PC-9 (cell line): ENCODE measurements around the gene TMEM30A. TPM values are rescaled to one million over a fixed set of nuclear protein-coding genes. Genes with fewer than 3 reads are reported as not detected.

Experiments
- Bru-seq: library from RNA; stranded (reverse); fragments of 400-500 nt; gene quantifications from one replicate; lab custom pipeline; 2021; lab: Mats Ljungman, UMichigan
- BruChase-seq, 2 experiments: library from RNA; stranded (reverse); fragments of 400-500 nt; gene quantifications; one replicate each; lab custom pipeline; 2021; lab: Mats Ljungman, UMichigan
- BruUV-seq: library from RNA; stranded (reverse); fragments of 400-500 nt; replicated peaks from 2 replicates; lab custom pipeline; 2021; lab: Mats Ljungman, UMichigan
- CTCF ChIA-PET: fragments of 300-600 bp; sonication (Branson Sonifier 250); formaldehyde crosslinking; loops from one replicate; lab custom pipeline; 2022; ENCODE audit warnings: antibody characterized with exemption; lab: Charles Lee
- POLR2A ChIA-PET: fragments of 300-600 bp; sonication (Branson Sonifier 250); formaldehyde crosslinking; loops from one replicate; lab custom pipeline; 2022; ENCODE audit warnings: antibody characterized with exemption; ENCODE audit not compliant: unreplicated experiment; lab: Charles Lee
- DNase-seq, 2 experiments: peaks; one replicate each; pipeline versions ENCODE4 v3.0.0 to v3.0.0-alpha.2; 2015 to 2022; ENCODE audit warnings: mixed read lengths in 1 of 2
- H2AFZ ChIP-seq: fragments of 200-600 bp; sonication (generic); 2 replicates; pipeline ENCODE4 v1.8.1; 2017; ENCODE audit warnings: antibody characterized with exemption
- H3F3A ChIP-seq: fragments of 200-600 bp; sonication (generic); 2 replicates; pipeline ENCODE4 v1.8.1; 2017; ENCODE audit warnings: antibody characterized with exemption, mild to moderate bottlenecking, low read depth; ENCODE audit not compliant: insufficient read depth
- H3K27ac ChIP-seq: fragments of 200-600 bp; sonication (generic); 2 replicates; pipeline ENCODE4 v1.6.1; 2016; ENCODE audit warnings: mixed run types
- H3K27me3 ChIP-seq: fragments of 200-600 bp; sonication (generic); 2 replicates; pipeline ENCODE4 v1.6.1; 2016; ENCODE audit warnings: low read depth, mixed run types; ENCODE audit not compliant: insufficient read depth
- H3K36me3 ChIP-seq: fragments of 200-600 bp; sonication (generic); 2 replicates; pipeline ENCODE4 v1.6.1; 2016; ENCODE audit warnings: low read depth, mixed run types
- H3K4me1 ChIP-seq: fragments of 200-600 bp; sonication (generic); replicated peaks from 2 replicates; pipeline ENCODE4 v1.6.1; 2016; ENCODE audit warnings: mixed run types; ENCODE audit not compliant: insufficient read depth
- H3K4me2 ChIP-seq: fragments of 200-600 bp; sonication (generic); 2 replicates; pipeline ENCODE4 v1.6.1; 2017; ENCODE audit warnings: mixed run types
- H3K4me3 ChIP-seq: fragments of 200-600 bp; sonication (generic); 2 replicates; pipeline ENCODE4 v1.6.1; 2016; ENCODE audit warnings: mixed run types
- H3K79me2 ChIP-seq: fragments of 200-600 bp; sonication (generic); 2 replicates; pipeline ENCODE4 v1.6.1; 2017; ENCODE audit warnings: low read depth, mixed run types
- H3K9me2 ChIP-seq: fragments of 200-600 bp; sonication (generic); 2 replicates; pipeline ENCODE4 v1.8.1; 2017; ENCODE audit warnings: mild to moderate bottlenecking; ENCODE audit not compliant: insufficient read depth
- H3K9me3 ChIP-seq: fragments of 200-600 bp; sonication (generic); 2 replicates; pipeline ENCODE4 v1.8.1; 2016; ENCODE audit warnings: low read depth; ENCODE audit not compliant: insufficient read depth
- H4K20me1 ChIP-seq: fragments of 200-600 bp; sonication (generic); 2 replicates; pipeline ENCODE4 v1.8.1; 2017; ENCODE audit not compliant: insufficient read depth
- EZH2 ChIP-seq: fragments of 200-600 bp; sonication (generic); IDR thresholded peaks from 2 replicates; pipeline ENCODE4 v1.8.0; 2017; ENCODE audit warnings: antibody characterized with exemption, low read depth
- intact Hi-C: fragments of 100-400 bp; cut with micrococcal nuclease; formaldehyde crosslinking; loops from one replicate; pipeline ENCODE4 v1.10.0; 2022; ENCODE audit not compliant: unreplicated experiment
- long read RNA-seq: library from polyadenylated mRNA; stranded (forward); transcript quantifications from one replicate; pipeline ENCODE4 v2.0.0, GENCODE V29; 2022
- total RNA-seq: library from RNA; stranded (reverse); gene quantifications from 2 replicates; pipeline ENCODE4 v1.2.3, GENCODE V29; 2021
- TF ChIP-seq, protein P1 (sequence below): fragments of 200-600 bp; sonication (generic); conservative IDR thresholded peaks from 2 replicates; pipeline ENCODE4 v1.6.1; 2017; ENCODE audit warnings: mixed run types, antibody characterized with exemption, mild to moderate bottlenecking, moderate library complexity

TMEM30A gene
- total RNA-seq (78.2 and 122 TPM in 2 replicates), Bru-seq, nascent RNA (percentile 93 among the genes with signal in this experiment), BruChase-seq, experiment 1, labeled RNA remaining after a 2-hour chase (percentile 94 among the genes with signal in this experiment), BruChase-seq, experiment 2, labeled RNA remaining after a 6-hour chase (percentile 97 among the genes with signal in this experiment)
- long read RNA-seq, full-length matches to known transcripts = 263 of 327 reads
- long read RNA-seq, partial matches to known transcripts = 6 of 327 reads
- long read RNA-seq, other reads (novel, unspliced or antisense) = 58 of 327 reads

GRCh38 chr6:75284632-75285282, at the start of gene TMEM30A:
TMEM30A (minus strand) TSS chr6:75284792; CDS start chr6:75284638, 154 bp downstream.
- Histone ChIP-seq H3K27me3 (no peaks in the 10 kb centered on the region), H3K27ac (peak within 1 kb of the TSS; percentile 85), H2AFZ (peak within 1 kb of the TSS; percentile 98), H3K36me3 (no peaks in the 10 kb centered on the region), H3F3A (peaks cover 12% of the 10 kb centered on the region), H3K79me2 (peaks cover 62% of the 10 kb centered on the region), H3K4me2 (peak within 1 kb of the TSS; percentile 91), H4K20me1 (peaks cover 5% of the 10 kb centered on the region; the same call in 1 of the 2 replicates), H3K4me1 (peaks cover 54% of the 10 kb centered on the region), H3K9me3 (no peaks in the 10 kb centered on the region), H3K9me2 (no peaks in the 10 kb centered on the region), H3K4me3 (peak within 1 kb of the TSS; percentile 95)
- TF ChIP-seq EZH2 = no peak
- TF ChIP-seq, protein P1, sequence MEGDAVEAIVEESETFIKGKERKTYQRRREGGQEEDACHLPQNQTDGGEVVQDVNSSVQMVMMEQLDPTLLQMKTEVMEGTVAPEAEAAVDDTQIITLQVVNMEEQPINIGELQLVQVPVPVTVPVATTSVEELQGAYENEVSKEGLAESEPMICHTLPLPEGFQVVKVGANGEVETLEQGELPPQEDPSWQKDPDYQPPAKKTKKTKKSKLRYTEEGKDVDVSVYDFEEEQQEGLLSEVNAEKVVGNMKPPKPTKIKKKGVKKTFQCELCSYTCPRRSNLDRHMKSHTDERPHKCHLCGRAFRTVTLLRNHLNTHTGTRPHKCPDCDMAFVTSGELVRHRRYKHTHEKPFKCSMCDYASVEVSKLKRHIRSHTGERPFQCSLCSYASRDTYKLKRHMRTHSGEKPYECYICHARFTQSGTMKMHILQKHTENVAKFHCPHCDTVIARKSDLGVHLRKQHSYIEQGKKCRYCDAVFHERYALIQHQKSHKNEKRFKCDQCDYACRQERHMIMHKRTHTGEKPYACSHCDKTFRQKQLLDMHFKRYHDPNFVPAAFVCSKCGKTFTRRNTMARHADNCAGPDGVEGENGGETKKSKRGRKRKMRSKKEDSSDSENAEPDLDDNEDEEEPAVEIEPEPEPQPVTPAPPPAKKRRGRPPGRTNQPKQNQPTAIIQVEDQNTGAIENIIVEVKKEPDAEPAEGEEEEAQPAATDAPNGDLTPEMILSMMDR = 0 out of 2 replicates have a peak, but pooled peaks have one; percentile 3
- intact Hi-C loops = loop anchor here (1.0 to 10.0 kb wide), 4 partner anchors 16 to 468 kb away; partner anchors contain the start of genes COX7A2 and SENP6
- DNase-seq = peak; percentile 97 to 98
- CTCF ChIA-PET = no interaction called here
- POLR2A ChIA-PET = interaction anchor here (0.5 to 1.1 kb wide), 5 partner anchors 8 to 317 kb away, joined by 3 to 8 read pairs (median 6); partner anchors contain the start of gene SENP6
- BruUV-seq = no TSS peak

- Histone ChIP-seq H2AFZ (no peak overlapping the region), H3K9me3 (no peaks in the 10 kb centered on the region), H3K27me3 (no peaks in the 10 kb centered on the region), H3K27ac (no peak overlapping the region), H4K20me1 (no peaks in the 10 kb centered on the region), H3K4me2 (no peak overlapping the region), H3F3A (no peaks in the 10 kb centered on the region), H3K79me2 (no peaks in the 10 kb centered on the region), H3K4me1 (no peaks in the 10 kb centered on the region), H3K4me3 (no peak overlapping the region), H3K9me2 (no peaks in the 10 kb centered on the region), H3K36me3 (no peaks in the 10 kb centered on the region)
- CTCF ChIA-PET = no interaction called here
- intact Hi-C loops = no loop called here
- no TSS peak for BruUV-seq
- DNase-seq = no peak
- TF ChIP-seq, protein P1 = no peak
- no peak for TF ChIP-seq EZH2
- POLR2A ChIA-PET = no interaction called here
These were observed 49.1 kb upstream of the TMEM30A start for GRCh38 chr6:75333676-75334200.

DNA sequence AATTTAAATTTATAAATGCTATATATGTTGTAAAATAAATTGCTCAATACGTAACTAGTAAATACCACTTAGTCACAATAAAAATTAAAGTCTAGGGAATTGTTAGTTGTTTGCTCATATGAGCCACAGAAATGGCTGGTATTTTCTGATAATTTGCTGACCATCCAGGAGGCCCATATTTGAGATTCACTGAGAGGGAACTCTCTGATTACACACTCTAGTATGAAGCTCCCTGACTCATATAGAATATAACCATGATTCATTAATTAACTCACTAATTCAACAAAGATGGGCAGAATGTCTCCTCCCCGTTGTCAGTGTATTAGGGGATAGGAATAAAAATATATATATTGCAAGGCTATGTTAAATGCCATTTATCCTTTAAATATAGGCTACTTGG, 46.6 kb upstream of the TMEM30A start:
- TF ChIP-seq, protein P1 = no peak
- TF ChIP-seq EZH2 = no peak
- no peak overlapping the region for H2AFZ ChIP-seq
- H3K4me2 ChIP-seq = no peak overlapping the region
- ChIA-PET CTCF (no interaction called here), POLR2A (no interaction called here)
- intact Hi-C loops = no loop called here
- H3K27me3 ChIP-seq = no peaks in the 10 kb centered on the region
- H3K4me3 ChIP-seq = no peak overlapping the region
- no peaks in the 10 kb centered on the region for H3K9me2 ChIP-seq
- H3K9me3 ChIP-seq = no peaks in the 10 kb centered on the region
- H3K79me2 ChIP-seq = no peaks in the 10 kb centered on the region
- H3K27ac ChIP-seq = no peak overlapping the region
- H3K4me1 ChIP-seq = no peaks in the 10 kb centered on the region
- no peaks in the 10 kb centered on the region for H3K36me3 ChIP-seq
- no peak for DNase-seq
- no peaks in the 10 kb centered on the region for H3F3A ChIP-seq
- BruUV-seq = no TSS peak
- H4K20me1 ChIP-seq = no peaks in the 10 kb centered on the region
